Lower leg skin (tissue), 4 donors: Measurements from ENCODE around the gene AFDN. TPM values are rescaled to one million over a fixed set of nuclear protein-coding genes. Genes with fewer than 3 reads are reported as not detected.

ENCODE experiments used
- DNase-seq, 2 donors: peaks; one replicate each; pipeline ENCODE4 v3.0.0-alpha.2; 2019; ENCODE audit warnings: low spot score in 2 of 2
- H3K4me3 ChIP-seq: fragments of 200-600 bp; sonication (generic); 2 replicates; pipeline ENCODE4 v1.5.1; 2017; ENCODE audit warnings: mild to moderate bottlenecking, low read depth; ENCODE audit not compliant: poor library complexity, severe bottlenecking
- POLR2A ChIP-seq, 2 donors: fragments of 450-650 bp; IDR thresholded peaks; one replicate each; pipeline ENCODE4 v1.6.1; 2016 to 2017; ENCODE audit warnings: antibody characterized with exemption in 2 of 2, mild to moderate bottlenecking in 1 of 2, moderate library complexity in 1 of 2
- WGBS, 2 donors: methylation state at CpG; one replicate each; pipeline ENCODE4 v1.1.5; 2018; 5-methylcytosine and 5-hydroxymethylcytosine counted together
- intact Hi-C: fragments of 100-400 bp; cut with DNase I; formaldehyde crosslinking; loops from one replicate; pipeline ENCODE4 v1.15.0; 2023; ENCODE audit warnings: low total_unique reads
- total RNA-seq, 4 donors: library from RNA; depleted of rRNA; stranded (reverse); fragments of >200 nt; gene quantifications; one replicate each; pipeline ENCODE4 v1.1.0, GENCODE V29; 2016
- TF ChIP-seq, protein P1 (sequence below), 3 donors: fragments of 450-650 bp; IDR thresholded peaks; one replicate each; pipeline ENCODE4 v1.5.1; 2016; ENCODE audit warnings: antibody characterized with exemption in 3 of 3, mild to moderate bottlenecking in 3 of 3, moderate library complexity in 2 of 3

The AFDN gene
- total RNA-seq, 4 donors from 2014 or later: 137 to 213 (median 168) TPM

DNA sequence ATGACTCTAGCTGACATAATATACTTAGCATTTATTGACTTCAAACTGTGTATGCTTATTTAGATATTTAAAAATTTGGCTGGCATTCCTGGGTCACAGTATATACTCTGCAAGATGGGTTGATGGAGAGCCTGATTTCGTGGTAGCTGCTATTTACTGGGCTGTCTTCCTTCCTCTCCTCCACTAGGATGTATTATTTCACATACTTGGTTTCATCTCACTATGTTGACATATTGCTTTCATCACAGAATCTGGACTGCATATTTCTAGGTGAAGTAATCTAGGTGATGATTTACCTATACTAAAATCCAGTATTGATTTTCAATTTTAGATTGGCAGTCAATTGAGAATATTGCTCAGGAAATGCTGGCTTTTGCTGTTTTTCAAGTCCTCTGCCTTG, 15.7 kb downstream of the AFDN start:
- no peak for DNase-seq
- intact Hi-C loops: no loop called here
- TF ChIP-seq, protein P1, sequence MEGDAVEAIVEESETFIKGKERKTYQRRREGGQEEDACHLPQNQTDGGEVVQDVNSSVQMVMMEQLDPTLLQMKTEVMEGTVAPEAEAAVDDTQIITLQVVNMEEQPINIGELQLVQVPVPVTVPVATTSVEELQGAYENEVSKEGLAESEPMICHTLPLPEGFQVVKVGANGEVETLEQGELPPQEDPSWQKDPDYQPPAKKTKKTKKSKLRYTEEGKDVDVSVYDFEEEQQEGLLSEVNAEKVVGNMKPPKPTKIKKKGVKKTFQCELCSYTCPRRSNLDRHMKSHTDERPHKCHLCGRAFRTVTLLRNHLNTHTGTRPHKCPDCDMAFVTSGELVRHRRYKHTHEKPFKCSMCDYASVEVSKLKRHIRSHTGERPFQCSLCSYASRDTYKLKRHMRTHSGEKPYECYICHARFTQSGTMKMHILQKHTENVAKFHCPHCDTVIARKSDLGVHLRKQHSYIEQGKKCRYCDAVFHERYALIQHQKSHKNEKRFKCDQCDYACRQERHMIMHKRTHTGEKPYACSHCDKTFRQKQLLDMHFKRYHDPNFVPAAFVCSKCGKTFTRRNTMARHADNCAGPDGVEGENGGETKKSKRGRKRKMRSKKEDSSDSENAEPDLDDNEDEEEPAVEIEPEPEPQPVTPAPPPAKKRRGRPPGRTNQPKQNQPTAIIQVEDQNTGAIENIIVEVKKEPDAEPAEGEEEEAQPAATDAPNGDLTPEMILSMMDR (IDR thresholded peaks at IDR 0.05): no peak
- no peak for TF ChIP-seq POLR2A (IDR thresholded peaks at IDR 0.05)
- no peak overlapping the region for H3K4me3 ChIP-seq
- WGBS, 2 donors: 68 to 79% methylated on average over 1 of the region's 1 CpG

DNA sequence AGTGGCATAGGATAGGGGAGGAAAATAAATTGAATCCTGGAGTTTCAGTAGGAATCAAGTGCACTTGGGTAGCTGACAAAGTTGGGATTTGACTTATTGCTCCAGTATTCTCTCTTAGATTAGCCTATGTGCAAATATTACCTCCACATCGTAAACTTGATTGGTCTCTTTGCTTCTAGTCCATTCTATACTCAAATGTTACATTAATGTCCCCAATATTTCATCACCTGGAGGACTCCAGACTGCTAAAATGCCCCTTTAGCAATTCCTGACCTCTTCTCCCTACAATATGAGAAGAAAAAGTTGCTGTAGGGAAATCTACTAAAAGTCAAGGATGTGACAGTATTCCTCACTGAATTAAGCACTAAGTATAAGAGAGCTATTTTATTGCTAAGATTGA, 16.3 kb downstream of the AFDN start:
- intact Hi-C loops: no loop called here
- 95 to 97% methylated on average over 1 of the region's 1 CpG for WGBS, 2 donors
- no peak overlapping the region for H3K4me3 ChIP-seq
- DNase-seq: no peak
- TF ChIP-seq POLR2A (IDR thresholded peaks at IDR 0.05): no peak
- TF ChIP-seq, protein P1 (IDR thresholded peaks at IDR 0.05): no peak

DNA sequence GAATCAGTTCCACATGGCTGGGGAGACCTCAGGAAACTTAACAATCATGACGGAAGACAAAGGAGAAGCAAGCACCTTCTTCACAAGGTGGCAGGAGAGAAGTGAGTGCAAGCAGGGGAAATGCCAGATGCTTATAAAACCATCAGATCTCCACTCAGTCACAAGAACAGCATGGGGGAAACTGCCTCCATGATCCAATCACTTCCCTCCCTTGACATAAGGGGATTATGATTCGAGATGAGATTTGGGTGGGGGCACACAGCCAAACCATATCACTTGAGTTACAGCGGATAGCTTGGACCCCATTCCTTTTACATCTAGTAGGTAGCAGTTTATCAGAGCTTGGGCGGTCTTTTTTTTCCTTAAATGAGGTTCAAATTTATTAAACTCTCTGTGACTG, 19.1 kb downstream of the AFDN start:
- 83 to 89% methylated on average over 4 of the region's 4 CpGs for WGBS, 2 donors
- no peak for DNase-seq
- TF ChIP-seq, protein P1 (IDR thresholded peaks at IDR 0.05): no peak
- no peak for TF ChIP-seq POLR2A (IDR thresholded peaks at IDR 0.05)
- H3K4me3 ChIP-seq: no peak overlapping the region
- intact Hi-C loops: no loop called here

- no peak for DNase-seq
- no peak overlapping the region for H3K4me3 ChIP-seq
- intact Hi-C loops: no loop called here
- TF ChIP-seq, protein P1 (IDR thresholded peaks at IDR 0.05): no peak
- TF ChIP-seq POLR2A (IDR thresholded peaks at IDR 0.05): no peak
- WGBS, 2 donors: 84 to 88% methylated on average over 6 of the region's 6 CpGs
Observed at GRCh38 chr6:167846997-167847606, 20.4 kb downstream of the AFDN start.

GRCh38 chr6:167847936-167848335, 21.2 kb downstream of the AFDN start:
- intact Hi-C loops: no loop called here
- 85 to 90% methylated on average over 1 of the region's 1 CpG for WGBS, 2 donors
- H3K4me3 ChIP-seq: no peak overlapping the region
- TF ChIP-seq POLR2A (IDR thresholded peaks at IDR 0.05): no peak
- TF ChIP-seq, protein P1 (IDR thresholded peaks at IDR 0.05): no peak
- no peak for DNase-seq

- no peak for TF ChIP-seq POLR2A (IDR thresholded peaks at IDR 0.05)
- TF ChIP-seq, protein P1 (IDR thresholded peaks at IDR 0.05): no peak
- WGBS, 2 donors: 94 to 97% methylated on average over 4 of the region's 4 CpGs
- DNase-seq: no peak
- intact Hi-C loops: no loop called here
- no peak overlapping the region for H3K4me3 ChIP-seq
Observed at GRCh38 chr6:167848783-167849182, 22.1 kb downstream of the AFDN start.
